NCI-H748 (cell line): ENCODE data around the gene MTHFD1L.
"Not testable (repeated sequence)": the region's sequence is repeated elsewhere in the genome, so short reads cannot be mapped to it uniquely, and the experiment has no call there.

Experiments used
- DNase-seq: peaks from one replicate; lab custom pipeline; 2025; ENCODE audit not compliant: unreplicated experiment; lab: John Stamatoyannopoulos, UW

The MTHFD1L gene

DNA sequence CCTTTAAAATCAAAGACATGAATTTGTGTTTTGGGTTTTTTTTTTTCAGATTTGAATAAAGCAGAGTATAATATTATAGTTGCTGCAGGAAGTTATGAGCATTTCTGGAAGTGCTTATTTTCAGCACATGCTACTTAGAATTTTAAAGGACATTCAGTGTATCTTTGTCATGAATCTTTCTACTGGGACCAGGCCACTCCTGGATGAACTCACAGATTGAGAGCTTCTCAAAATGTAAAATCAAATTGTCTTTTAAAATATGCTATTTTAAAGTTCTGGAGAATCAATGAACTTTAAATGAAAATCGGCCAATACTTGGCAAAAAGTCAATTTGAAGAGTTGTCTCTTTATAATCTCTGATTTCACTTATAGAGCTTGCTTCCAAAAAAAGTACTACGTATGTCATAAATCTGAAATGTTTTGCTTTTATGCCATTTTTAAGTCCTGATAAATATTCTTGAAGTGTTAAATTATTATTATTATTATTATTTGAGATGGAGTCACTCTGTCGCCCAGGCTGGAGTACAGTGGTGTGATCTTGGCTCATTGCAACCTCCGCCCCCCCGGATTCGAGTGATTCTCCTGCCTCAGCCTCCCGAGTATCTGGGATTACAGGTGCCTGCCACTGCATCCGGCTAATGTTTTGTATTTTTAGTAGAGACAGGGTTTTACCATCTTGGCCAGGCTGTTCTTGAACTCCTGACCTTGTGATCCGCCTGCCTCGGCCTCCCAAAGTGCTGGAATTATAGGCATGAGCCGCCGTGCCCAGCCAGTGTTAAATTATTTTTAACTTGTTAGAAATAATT lies 198.5 kb downstream of the MTHFD1L start:
- no peak for DNase-seq

DNA sequence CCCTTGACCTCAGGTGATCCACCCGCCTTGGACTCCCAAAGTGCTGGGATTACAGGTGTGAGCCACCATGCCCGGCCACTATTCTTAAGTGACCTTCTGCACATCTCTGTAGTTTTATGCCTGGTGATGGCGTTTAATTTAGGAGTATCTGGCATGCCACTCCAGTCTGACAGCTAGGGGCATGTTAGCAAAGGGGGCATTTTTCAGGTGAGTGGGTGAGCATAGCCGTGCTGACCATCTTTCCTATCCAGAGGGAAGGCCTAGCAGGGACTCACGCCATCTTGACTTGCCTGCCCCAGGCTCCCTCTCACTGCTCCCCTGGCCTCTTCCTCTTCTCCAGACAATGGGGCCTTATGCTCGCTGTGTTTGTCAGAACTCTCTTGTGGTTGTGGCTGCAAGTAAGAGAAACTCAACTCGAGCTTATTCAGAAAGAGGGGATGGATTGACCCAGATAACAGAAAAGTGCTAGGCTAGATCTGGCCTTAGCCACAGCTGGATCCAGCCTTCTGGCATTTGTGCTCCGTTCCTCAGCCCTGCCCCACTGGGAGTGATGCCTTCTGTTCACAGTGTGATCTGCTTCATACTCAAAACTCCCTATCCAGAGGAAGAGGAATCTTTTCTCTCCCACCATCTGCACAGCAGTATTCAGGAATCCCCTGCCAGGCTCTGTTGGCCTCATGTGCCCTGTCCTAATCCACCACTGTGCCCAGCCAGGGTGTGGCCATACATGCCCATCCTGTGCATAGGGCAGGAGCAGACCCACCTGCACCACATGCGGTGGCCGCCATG lies 199.7 kb downstream of the MTHFD1L start:
- no peak for DNase-seq

DNA sequence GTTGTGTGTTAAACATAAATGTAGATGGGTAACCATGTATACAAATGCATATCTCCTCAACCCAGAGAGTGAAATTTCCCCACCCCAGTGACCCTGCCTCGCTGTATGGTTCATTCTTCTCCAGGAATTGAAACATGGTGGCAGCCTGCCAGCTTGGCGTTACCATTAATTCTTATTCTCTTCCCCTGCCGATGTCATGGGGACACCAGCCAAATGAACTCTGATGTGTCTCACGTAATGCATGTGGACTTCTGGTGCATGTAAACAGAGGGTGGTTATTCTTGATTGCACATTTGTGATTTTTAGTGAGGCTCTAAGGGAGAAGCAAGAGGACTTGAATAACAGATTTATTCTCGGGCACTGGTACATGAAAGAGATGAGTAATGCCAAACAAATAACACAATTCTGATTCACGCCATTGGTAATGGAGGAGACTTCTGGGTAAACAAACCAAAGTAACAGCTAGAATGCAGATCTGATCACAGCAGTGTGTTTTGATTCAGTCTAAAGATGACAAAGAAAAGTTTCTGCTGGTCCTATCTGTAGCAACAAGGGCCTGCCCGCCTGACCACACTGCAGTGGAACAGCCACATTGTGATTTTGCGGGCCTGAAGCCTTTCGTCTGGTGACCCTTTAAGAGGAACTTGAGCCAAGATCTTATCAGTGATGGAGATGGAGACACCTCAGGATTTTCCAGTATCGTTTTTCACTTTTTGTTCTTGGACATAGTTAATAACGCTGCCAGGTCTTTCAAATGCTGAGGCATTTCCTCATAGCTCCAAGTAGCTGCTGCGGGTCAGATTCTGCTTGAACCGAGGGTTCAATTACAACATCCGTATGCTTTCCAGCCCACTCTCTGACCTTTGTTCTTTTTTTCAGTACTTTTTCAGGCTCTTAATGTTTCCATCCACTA lies 202.4 kb downstream of the MTHFD1L start:
- peak; percentile 62 for DNase-seq

DNA sequence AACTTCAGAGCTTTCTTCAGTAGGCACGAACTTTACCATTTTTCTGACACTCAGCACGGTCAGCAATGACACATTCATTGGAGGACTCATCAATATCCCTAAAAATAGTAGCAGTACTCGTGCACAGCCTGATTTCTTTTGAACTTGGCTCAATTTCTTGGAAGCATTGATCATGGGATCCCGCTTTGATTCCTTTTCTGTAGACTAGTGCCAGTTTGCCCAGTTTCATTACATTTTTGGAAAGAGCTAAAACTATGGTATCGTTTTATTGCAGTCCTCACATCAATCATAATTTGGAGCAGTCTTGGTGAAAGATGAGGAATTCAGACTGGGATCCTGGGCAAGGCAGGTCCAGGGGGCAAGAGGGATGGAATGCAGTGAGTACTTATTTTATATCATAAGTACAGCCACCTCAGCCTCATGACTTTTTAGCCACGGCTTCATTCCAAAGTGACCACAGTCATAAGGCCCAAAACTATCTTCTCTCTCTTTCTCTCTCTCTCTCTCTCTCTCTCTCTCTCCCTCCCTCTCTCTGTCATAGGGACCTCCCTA lies 203.3 kb downstream of the MTHFD1L start:
- no peak for DNase-seq

DNA sequence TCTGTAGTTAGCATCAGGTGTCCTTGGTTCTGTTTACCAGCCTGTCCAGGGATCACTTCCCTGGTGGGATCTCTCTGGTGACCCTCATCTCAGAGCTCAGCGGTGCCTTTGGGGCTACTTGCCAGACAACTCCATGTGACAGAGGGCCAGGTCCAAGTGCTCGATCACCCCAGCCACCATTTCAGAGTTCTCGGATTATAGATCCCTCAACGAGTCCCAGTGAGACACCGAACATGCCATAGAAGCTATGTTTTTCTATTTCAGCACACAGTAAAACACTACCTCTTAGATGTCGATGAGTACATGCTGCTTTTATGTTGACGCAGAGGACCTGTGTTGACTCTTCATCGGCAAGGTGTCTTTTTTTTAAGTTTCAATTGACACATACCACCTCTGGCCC lies 204.1 kb downstream of the MTHFD1L start:
- DNase-seq: no peak

DNA sequence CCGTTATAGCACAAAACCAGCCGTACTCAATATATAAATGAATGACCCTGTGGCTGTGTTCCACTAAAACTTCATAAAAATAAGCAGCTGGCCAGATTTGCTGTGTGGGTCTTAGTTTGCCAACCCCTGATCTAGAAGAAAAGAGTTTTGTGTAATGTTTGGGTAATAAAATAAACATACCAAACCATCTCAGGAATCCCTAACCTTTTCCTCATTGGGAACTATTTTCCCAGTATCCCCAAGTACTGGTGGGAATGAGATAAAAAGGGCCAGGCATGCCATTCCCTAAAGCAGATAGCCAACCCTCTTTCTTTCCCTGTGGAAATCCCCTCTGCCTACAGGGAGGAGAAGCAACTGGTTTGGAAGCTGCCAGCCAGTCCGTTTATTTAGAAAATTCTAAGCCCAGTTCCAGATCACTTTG lies 205.1 kb downstream of the MTHFD1L start:
- no peak for DNase-seq

DNA sequence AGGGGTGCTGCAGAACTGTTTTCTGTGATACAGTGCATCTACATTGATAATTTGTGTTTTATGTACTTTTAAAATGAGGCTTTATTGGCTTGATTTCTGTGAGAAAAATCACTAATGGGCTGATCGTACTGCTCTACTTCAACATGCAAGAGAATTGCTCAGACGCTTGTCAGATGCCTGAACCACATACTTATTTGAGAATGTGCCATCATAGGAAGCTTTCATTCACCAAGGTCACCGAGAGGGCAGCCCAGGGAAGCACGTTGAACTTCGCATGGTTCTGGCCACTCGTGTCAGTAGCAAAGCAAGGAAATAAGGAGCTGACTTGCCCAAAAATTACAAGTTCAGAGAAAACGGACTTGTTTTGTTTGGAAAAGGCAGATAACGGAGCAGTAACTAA lies 205.8 kb downstream of the MTHFD1L start:
- DNase-seq: no peak

DNA sequence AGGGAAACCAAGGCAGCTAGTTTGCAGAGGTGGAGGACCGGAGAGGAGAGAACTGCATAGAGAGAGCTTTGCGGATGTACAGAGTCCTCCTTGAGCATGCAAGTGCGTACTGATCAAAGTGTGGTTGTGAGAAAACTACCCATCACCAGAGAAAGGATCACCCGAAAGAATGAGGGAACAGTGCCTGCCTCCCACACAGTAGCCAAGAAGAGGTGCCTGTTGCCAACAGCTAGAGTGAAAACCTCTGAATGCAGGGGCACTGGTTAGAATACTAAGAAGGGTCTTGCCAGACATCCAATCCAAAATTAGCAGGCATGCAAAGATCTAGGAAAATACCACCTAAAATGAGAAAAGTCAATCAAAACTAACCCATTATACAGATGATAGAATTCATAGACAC lies 207.6 kb downstream of the MTHFD1L start:
- no peak for DNase-seq

DNA sequence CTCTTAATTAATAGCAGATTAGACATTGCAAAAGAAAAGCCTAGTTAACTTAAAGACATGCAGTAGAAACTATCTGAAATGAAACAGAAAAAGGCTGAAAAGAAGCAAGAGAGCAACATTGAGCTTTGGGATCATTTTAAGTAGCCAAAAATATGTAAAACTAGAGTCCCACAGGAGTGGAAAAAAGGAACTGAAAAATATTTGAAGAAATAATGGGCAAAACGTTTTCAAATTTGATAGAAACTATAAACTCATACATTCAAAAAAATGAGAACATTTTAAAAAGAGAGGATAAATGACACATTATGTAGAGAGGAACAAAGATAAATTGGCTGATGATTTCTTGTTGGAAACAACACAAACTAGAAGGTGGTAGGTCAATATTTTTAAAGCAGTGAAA lies 208.2 kb downstream of the MTHFD1L start:
- no peak for DNase-seq

DNA sequence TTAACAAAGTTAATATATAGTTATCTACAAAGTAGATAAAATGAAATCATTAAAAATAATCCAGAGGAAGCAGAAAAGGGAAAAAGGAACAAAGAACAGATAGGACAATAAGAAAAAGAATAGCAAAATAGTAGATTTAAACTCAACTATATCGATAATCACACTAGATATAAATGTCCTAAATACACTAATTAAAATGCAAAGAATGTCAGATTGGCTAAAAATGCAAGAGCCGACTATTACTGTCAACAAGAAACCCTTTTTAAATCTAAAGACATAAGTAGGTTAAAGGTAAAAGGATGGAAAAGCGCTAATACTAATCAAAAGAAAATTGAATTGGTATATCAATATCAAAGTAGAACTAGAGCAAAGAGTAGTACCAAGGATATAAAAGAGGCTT lies 209.5 kb downstream of the MTHFD1L start:
- no peak for DNase-seq

DNA sequence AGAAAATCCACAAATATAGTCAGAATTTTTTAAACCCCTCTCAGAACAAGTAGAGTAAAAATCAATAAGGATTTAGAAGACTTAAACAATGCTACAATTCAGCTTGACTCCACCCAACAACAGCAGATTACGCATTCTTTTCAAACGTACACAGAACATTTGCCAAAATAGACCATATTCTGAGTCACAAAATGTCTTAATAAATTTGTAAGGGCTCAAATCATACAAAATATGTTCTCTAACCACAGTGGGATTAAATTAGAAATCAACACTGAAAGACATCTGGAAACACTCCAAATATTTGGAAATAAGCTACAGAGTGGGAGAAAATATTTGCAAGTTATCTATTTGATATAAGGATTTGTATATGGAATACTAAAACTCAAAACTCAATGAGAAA lies 210.0 kb downstream of the MTHFD1L start:
- no peak for DNase-seq

DNA sequence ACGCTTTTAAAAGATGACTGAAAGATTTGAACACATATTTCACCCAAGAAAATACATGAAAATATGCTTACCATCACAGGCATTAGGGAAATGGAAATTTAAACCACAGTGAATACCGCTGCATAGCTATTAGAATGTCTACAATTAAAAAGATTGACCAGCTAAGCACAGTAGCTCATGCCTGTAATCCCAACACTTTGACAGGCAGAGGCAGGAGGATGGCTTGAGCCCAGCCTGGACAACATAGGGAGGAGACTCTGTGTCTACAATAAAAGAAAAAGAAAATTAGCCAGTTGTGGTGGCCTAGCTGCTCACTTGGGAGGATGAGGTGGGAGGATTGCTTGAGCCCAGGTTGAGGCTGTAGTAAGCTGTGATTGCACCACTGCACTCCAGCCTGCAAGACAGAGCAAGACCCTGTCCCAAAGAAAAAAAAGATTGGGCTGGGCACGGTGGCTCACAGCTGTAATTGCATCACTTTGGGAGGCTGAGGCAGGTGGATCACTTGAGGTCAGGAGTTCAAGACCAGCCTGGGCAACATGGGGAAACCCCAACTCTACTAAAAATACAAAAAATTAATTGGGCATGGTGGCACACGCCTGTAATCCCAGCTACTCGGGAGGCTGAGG lies 210.5 kb downstream of the MTHFD1L start:
- DNase-seq: no peak

DNA sequence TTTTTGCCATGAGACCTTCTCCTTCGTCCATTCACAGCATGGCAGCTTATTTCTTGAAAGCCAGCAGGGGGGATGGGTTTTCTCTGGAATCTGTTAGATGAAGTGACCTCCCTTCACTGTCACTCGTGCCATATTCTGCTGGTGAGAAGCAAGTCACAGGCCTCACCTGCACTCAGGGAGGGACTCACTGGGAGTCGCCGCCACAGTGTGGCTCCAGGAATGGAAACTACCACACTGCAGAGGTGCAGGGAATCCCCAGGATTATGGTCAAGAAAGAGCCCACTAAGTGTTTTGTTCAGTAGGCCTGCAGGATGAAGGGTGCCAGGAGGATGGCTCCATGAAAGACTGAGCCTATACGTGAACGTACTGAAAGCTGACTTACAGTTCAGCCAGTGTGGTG lies 213.2 kb downstream of the MTHFD1L start:
- no peak for DNase-seq

DNA sequence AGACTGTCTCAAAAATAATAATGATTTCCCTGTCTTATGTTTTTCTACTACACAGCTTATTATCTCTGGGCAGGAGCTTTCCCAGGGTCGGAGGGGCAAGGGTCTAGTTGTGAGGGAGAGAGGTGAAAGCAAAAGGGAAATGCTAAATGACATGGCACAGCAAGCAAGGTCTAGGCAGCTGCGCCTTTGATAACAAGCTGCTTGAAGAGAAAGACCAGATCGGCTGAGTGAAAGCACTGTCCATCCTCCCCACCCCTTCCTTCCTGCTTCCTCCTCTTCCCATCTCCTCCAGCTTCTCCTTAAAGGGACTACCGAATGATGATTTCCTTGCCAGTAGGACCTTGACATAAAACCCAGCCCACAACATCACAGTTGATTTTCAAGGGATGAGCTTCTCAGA lies 216.2 kb downstream of the MTHFD1L start:
- DNase-seq: no peak

DNA sequence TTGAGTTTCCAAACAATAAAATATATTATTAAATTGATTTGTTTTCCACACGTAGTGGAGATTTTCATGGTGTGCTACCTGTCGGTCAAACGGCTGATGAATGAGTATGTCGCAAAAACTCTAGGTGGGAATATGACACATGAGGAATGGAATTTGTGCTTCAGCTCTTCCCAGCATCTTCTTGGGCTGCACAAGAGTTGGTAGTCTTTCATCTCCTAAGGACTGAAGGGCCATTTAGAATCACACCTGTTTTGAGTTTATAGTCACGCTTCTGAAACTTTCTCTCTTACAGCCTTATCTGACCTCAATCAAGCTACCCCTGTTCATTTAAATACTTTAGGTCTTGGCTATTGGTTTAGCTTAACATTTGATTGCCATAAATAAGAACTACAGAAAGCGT lies 216.6 kb downstream of the MTHFD1L start:
- no peak for DNase-seq

DNA sequence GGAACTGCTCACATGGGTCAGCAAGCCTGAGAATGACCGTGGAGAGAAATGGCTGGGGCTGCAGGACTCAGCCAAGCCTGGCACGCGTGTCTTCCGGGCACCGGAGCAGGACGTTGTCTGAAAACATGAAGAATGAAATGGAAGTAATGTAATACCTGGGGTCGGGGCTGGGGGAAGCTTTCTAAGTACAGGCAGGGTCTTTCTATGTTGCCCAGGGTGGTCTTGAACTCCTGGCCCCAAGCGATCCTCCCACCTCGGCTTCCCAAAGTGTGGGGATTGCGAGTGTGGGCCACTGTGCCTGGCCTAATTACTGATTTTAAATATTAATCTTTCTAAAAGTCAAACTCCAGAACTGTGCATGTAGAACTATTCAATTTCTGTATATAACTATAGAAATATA lies 218.8 kb downstream of the MTHFD1L start:
- DNase-seq: no peak

DNA sequence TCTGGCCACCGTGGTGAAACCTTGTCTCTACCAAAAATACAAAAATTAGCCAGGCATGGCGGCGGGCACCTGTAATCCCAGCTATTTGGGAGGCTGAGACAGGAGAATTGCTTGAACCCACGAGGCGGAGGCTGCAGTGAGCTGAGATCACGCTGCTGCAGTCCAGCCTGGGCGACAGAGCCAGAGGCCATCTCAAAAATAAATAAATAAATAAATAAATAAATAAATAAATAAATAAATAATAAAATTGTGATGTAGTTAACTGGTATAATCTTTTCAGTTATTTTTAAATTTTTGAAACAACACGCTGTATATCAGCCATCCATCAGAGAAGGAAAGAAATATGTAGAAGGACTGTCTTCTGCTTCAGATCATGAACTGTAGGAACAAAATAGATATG lies 221.6 kb downstream of the MTHFD1L start:
- not testable (repeated sequence) for DNase-seq

DNA sequence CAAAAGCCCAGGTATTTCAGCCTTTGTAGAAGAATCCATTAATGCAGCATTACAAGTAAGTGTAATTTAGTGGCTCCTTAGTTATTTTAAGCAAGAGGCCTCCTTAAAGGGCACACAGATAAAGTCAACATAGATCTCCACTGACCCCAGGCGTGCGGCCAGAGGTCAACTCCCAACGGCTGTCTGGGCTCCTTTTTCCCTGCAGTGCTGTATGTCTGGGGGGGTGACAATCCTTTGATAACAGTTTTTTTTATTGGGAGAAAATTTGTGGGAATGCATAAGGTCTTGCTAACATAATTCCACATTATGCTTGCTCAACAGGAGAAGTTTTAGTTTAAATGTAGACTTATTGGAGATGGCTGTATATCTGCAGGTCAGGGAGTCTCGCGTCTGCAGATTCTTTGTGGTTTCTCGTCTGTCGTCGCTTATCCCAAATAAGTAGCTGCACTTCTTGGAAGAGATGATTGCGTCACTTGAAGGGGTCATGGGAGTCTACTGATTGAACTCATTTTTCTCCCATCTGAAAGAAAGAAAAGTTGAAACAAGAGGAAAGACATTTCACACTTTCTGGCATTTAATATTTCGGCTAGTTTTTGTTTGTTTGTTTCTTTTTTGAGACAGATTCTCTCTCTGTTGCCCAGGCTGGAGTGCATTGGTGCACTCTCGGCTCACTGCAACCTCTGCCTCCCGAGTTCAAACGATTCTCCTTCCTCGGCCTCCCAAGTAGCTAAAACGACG lies 222.5 kb downstream of the MTHFD1L start:
- no peak for DNase-seq

DNA sequence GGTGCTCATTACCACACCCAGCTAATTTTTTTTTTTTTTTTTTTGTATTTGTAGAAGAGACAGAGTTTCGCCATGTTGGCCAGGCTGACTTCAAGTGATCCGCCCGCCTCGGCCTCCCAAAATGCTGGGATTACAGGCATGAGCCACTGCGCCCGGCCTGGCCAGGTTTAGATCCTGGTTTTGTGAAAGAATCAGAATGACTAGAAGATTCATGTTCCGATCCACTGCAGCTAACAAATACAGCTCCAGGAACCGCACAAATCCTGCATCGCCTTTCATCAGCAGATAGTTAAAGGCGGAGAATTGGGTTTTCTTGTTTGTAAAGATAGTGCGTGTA lies 223.1 kb downstream of the MTHFD1L start:
- DNase-seq: no peak

DNA sequence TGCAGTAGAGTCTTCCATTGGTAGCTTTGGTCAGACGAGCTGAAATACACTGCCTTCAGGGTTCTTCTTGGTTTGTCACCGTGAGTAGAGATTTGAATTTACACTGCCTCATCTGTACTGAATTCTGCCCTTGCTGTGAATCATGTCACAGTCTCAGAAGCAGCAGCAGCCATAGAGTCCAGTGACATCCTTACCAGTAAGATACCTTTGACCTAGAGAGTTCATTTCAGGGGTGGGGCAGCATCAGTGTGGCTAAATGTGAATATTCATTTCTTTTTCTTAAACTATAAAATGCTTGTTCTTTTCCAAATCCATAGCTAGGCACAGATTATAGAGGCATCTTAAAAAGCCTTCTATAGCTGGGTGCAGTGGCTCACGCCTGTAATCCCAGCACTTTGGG lies 223.5 kb downstream of the MTHFD1L start:
- DNase-seq: no peak
